CD4-positive, alpha-beta T cell (primary cell): ENCODE results near the gene MCTP2. TPM values are rescaled to one million over a fixed set of nuclear protein-coding genes. Genes with fewer than 3 reads are reported as not detected.

Experiments
- ATAC-seq: fragments of 200-7000 bp; cut with Tn5 transposase; one replicate; pipeline ENCODE4 v1.10.0; 2022; ENCODE audit warnings: mild to moderate bottlenecking; ENCODE audit not compliant: poor library complexity
- CTCF ChIA-PET: fragments of 350-600 bp; sonication (Branson Sonifier 250); formaldehyde crosslinking; loops from one replicate; lab custom pipeline; 2021; ENCODE audit warnings: antibody characterized with exemption, inconsistent platforms; lab: Charles Lee
- POLR2A ChIA-PET: fragments of 350-600 bp; sonication (Branson Sonifier 250); formaldehyde crosslinking; loops from one replicate; lab custom pipeline; 2021; ENCODE audit warnings: antibody characterized with exemption, inconsistent platforms; lab: Charles Lee
- DNase-seq, 14 experiments: peaks; one replicate each; pipeline ENCODE4 v3.0.0-alpha.2; 2013 to 2020; ENCODE audit warnings: mixed read lengths in 2 of 14
- H3K27ac ChIP-seq, 2 donors: one replicate each; pipeline versions ENCODE4 v1.5.1 to v1.7.0; 2013; ENCODE audit warnings: low read length in 2 of 2, low read depth in 1 of 2, mild to moderate bottlenecking in 1 of 2
- H3K27me3 ChIP-seq, 2 experiments: 1 replicate in 1 of 2; 2 replicates in 1 of 2; pipeline versions ENCODE4 v1.6.1 to v1.7.0; 2013; ENCODE audit warnings: low read length in 2 of 2, control low read depth in 1 of 2, mild to moderate bottlenecking in 1 of 2, moderate library complexity in 1 of 2; ENCODE audit not compliant: insufficient read depth in 2 of 2, control insufficient read depth in 1 of 2
- H3K36me3 ChIP-seq: one replicate; pipeline ENCODE4 v1.6.1; 2013; ENCODE audit warnings: low read length, control low read depth; ENCODE audit not compliant: insufficient read depth
- H3K4me1 ChIP-seq: one replicate; pipeline ENCODE4 v1.6.1; 2013; ENCODE audit warnings: low read length, control low read depth; ENCODE audit not compliant: insufficient read depth
- H3K4me3 ChIP-seq: one replicate; pipeline ENCODE4 v1.5.1; 2013; ENCODE audit warnings: mild to moderate bottlenecking, low read length, moderate library complexity
- H3K9me3 ChIP-seq, 2 experiments: 1 replicate in 1 of 2; 2 replicates in 1 of 2; pipeline versions ENCODE4 v1.6.1 to v1.7.0; 2013; ENCODE audit warnings: low read length in 2 of 2, mild to moderate bottlenecking in 2 of 2, control low read depth in 1 of 2, moderate library complexity in 1 of 2; ENCODE audit not compliant: control insufficient read depth in 1 of 2, insufficient read depth in 1 of 2
- H3K27ac Mint-ChIP-seq: one replicate; pipeline ENCODE4 v1.8.0; 2020; ENCODE audit warnings: mixed read lengths
- H3K27me3 Mint-ChIP-seq: one replicate; pipeline ENCODE4 v1.8.0; 2021; ENCODE audit warnings: mixed read lengths
- H3K36me3 Mint-ChIP-seq: one replicate; pipeline ENCODE4 v1.8.0; 2021; ENCODE audit warnings: low read depth, mixed read lengths
- H3K4me1 Mint-ChIP-seq: one replicate; pipeline ENCODE4 v1.8.0; 2021; ENCODE audit warnings: low read depth, mixed read lengths
- H3K4me3 Mint-ChIP-seq: one replicate; pipeline ENCODE4 v1.8.0; 2020; ENCODE audit warnings: mild to moderate bottlenecking, mixed read lengths
- H3K9me3 Mint-ChIP-seq: one replicate; pipeline ENCODE4 v1.8.0; 2020; ENCODE audit warnings: mixed read lengths
- intact Hi-C, 2 experiments: fragments of 100-400 bp; cut with DNase I in 1 of 2; cut with micrococcal nuclease in 1 of 2; formaldehyde crosslinking; loops; one replicate each; pipeline versions ENCODE4 v1.15.1 to v1.9.0; 2023 to 2025; cut with DNase I, micrococcal nuclease
- total RNA-seq, 174 experiments: library from RNA in 2 of 174; stranded (reverse) in 2 of 174; gene quantifications; one replicate each; pipeline ENCODE4 v1.2.3 and lab custom pipeline; 2021 to 2026
- TF ChIP-seq, protein P1 (sequence below): fragments of 200-600 bp; IDR thresholded peaks from one replicate; pipeline ENCODE4 v1.8.0; 2022; ENCODE audit warnings: antibody characterized with exemption, mild to moderate bottlenecking

MCTP2 gene
- total RNA-seq, 2 experiments from 2014 or later = 8.0 to 10.8 TPM

GRCh38 chr15:94386351-94386750 is 155.0 kb downstream of the MCTP2 start:
- peaks cover 25% of the 10 kb centered on the region for H3K36me3 Mint-ChIP-seq

DNA sequence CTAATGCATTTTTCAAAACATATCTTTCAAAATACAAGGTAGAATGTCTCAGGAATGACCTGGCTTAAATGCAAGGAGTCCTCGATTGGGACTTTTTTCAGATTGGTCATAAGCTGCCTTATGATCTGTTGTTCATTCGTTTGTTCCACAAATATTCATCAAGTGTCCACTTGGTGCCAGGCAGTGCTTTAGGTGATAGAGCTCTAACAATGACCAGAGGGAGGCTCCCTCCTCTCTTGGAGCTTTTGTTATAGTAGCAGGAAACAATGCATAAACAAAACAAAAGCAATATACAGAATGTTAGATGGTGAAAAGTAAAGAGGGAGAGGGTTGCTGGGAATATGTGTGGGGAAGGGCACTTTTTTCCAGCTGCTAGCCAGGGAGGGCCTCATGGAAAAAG is 156.1 kb downstream of the MCTP2 start:
- no peak overlapping the region for H3K4me3 ChIP-seq
- H3K4me1 Mint-ChIP-seq = peaks cover 12% of the 10 kb centered on the region
- TF ChIP-seq, protein P1, sequence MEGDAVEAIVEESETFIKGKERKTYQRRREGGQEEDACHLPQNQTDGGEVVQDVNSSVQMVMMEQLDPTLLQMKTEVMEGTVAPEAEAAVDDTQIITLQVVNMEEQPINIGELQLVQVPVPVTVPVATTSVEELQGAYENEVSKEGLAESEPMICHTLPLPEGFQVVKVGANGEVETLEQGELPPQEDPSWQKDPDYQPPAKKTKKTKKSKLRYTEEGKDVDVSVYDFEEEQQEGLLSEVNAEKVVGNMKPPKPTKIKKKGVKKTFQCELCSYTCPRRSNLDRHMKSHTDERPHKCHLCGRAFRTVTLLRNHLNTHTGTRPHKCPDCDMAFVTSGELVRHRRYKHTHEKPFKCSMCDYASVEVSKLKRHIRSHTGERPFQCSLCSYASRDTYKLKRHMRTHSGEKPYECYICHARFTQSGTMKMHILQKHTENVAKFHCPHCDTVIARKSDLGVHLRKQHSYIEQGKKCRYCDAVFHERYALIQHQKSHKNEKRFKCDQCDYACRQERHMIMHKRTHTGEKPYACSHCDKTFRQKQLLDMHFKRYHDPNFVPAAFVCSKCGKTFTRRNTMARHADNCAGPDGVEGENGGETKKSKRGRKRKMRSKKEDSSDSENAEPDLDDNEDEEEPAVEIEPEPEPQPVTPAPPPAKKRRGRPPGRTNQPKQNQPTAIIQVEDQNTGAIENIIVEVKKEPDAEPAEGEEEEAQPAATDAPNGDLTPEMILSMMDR = no peak
- H3K27ac ChIP-seq = no peak overlapping the region
- H3K36me3 ChIP-seq = peaks cover 10% of the 10 kb centered on the region
- DNase-seq (no peak), ATAC-seq (no peak)
- H3K27ac Mint-ChIP-seq = no peak overlapping the region
- H3K36me3 Mint-ChIP-seq = peaks cover 25% of the 10 kb centered on the region
- CTCF ChIA-PET = no interaction called here
- no peak overlapping the region for H3K4me3 Mint-ChIP-seq
- POLR2A ChIA-PET = no interaction called here
- peaks cover 10% of the 10 kb centered on the region for H3K4me1 ChIP-seq
- H3K27me3 ChIP-seq = no peaks in the 10 kb centered on the region
- no peaks in the 10 kb centered on the region for H3K9me3 Mint-ChIP-seq
- no peaks in the 10 kb centered on the region for H3K27me3 Mint-ChIP-seq
- intact Hi-C loops = no loop called here
- no peaks in the 10 kb centered on the region for H3K9me3 ChIP-seq

More at GRCh38 chr15:94386351-94386750, 155.0 kb downstream of the MCTP2 start:
- ATAC-seq (no peak), DNase-seq (no peak)
- intact Hi-C loops = no loop called here
- Histone ChIP-seq H3K36me3 (peaks cover 11% of the 10 kb centered on the region), H3K9me3 (no peaks in the 10 kb centered on the region), H3K4me3 (no peak overlapping the region), H3K27ac (no peak overlapping the region), H3K4me1 (peaks cover 10% of the 10 kb centered on the region), H3K27me3 (no peaks in the 10 kb centered on the region)
- no peak overlapping the region for H3K4me3 Mint-ChIP-seq
- H3K9me3 Mint-ChIP-seq = no peaks in the 10 kb centered on the region
- H3K27me3 Mint-ChIP-seq = no peaks in the 10 kb centered on the region
- ChIA-PET CTCF (no interaction called here), POLR2A (no interaction called here)
- TF ChIP-seq, protein P1 = no peak
- H3K4me1 Mint-ChIP-seq = peaks cover 12% of the 10 kb centered on the region
- no peak overlapping the region for H3K27ac Mint-ChIP-seq

DNA sequence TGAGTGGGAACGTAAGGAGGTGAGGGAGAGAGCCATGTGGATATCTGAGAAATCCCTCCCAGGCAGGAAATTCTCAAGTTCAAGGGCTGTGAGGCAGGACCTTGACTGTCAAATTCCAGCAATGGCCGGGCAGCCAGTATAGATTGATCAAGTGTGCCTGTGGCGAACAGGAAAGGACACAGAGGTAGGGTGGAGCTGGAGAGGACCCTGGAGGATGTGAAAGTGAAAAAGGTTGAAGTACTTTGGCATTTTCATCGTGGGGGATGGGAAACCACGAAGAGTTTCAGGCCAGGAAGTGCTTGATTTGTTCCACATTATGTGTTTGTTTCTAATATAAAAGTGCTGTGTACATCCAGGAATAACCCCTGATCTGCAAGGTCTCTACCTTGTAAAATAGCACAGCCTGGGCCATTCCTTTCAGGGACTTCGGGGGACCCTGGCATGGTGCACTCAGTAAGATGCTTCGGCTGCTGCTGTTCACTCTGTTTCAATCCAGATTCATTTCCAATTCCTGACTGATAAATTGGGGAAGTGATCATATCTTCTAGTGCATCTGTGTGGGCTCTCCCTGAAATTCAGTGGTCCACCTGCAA is 156.6 kb downstream of the MCTP2 start:
- ChIA-PET POLR2A (no interaction called here), CTCF (no interaction called here)
- DNase-seq (peak in 3 of 14 experiments; percentile 8 to 27 (median 9)), ATAC-seq (no peak)
- no peaks in the 10 kb centered on the region for H3K27me3 ChIP-seq
- H3K27ac Mint-ChIP-seq = no peak overlapping the region
- H3K36me3 ChIP-seq = peaks cover 7% of the 10 kb centered on the region
- H3K9me3 Mint-ChIP-seq = no peaks in the 10 kb centered on the region
- H3K27me3 Mint-ChIP-seq = no peaks in the 10 kb centered on the region
- H3K4me3 ChIP-seq = no peak overlapping the region
- no peaks in the 10 kb centered on the region for H3K9me3 ChIP-seq
- no peak overlapping the region for H3K4me3 Mint-ChIP-seq
- H3K27ac ChIP-seq = no peak overlapping the region
- H3K36me3 Mint-ChIP-seq = peaks cover 25% of the 10 kb centered on the region
- H3K4me1 ChIP-seq = peaks cover 10% of the 10 kb centered on the region
- H3K4me1 Mint-ChIP-seq = peaks cover 12% of the 10 kb centered on the region
- TF ChIP-seq, protein P1 = no peak
- intact Hi-C loops = no loop called here
